K562 (cell line): ENCODE results near the gene KRTCAP2. TPM values are rescaled to one million over a fixed set of nuclear protein-coding genes. Genes with fewer than 3 reads are reported as not detected.

ENCODE experiments used
- EZH2 ChIP-seq: IDR thresholded peaks from 2 replicates; pipeline ENCODE4 v1.6.1; 2012; ENCODE audit warnings: low read depth, mild to moderate bottlenecking, inconsistent platforms, low read length, borderline replicate concordance
- FOS ChIP-seq: IDR thresholded peaks from 3 replicates; pipeline ENCODE4 v1.6.1; 2011; ENCODE audit not compliant: insufficient read length; ENCODE audit errors: extremely low read depth
- FOXA3 ChIP-seq, 2 experiments: fragments of 450-650 bp in 1 of 2; sonication (generic) in 1 of 2; formaldehyde crosslinking; IDR thresholded peaks in 1 of 2; conservative IDR thresholded peaks in 1 of 2; 2 replicates each; pipeline versions ENCODE4 v1.4.0 to v1.8.0; 2020 to 2022; ENCODE audit warnings: mild to moderate bottlenecking in 2 of 2, missing genetic modification reagents in 1 of 2
- GABPB2 ChIP-seq: fragments of 250-450 bp; sonication (Bioruptor Pico); conservative IDR thresholded peaks from 2 replicates; pipeline ENCODE4 v1.5.1; 2021; ENCODE audit warnings: mild to moderate bottlenecking
- KLF6 ChIP-seq: fragments of 250-450 bp; sonication (Bioruptor Pico); IDR thresholded peaks from 2 replicates; pipeline ENCODE4 v1.4.0; 2020; ENCODE audit warnings: mild to moderate bottlenecking, moderate library complexity, borderline replicate concordance
- MCM2 ChIP-seq: fragments of 450-650 bp; IDR thresholded peaks from 2 replicates; pipeline ENCODE4 v1.6.1; 2017; ENCODE audit warnings: low read depth, mild to moderate bottlenecking
- NCOA6 ChIP-seq: fragments of 450-650 bp; IDR thresholded peaks from 2 replicates; pipeline ENCODE4 v1.6.1; 2017; ENCODE audit warnings: mild to moderate bottlenecking
- RAD51 ChIP-seq: fragments of 450-650 bp; IDR thresholded peaks from 2 replicates; pipeline ENCODE4 v1.7.1; 2016; ENCODE audit warnings: low read depth, mild to moderate bottlenecking, borderline replicate concordance
- RHOXF2B ChIP-seq: fragments of 250-450 bp; sonication (Bioruptor Pico); conservative IDR thresholded peaks from 2 replicates; pipeline ENCODE4 v1.5.1; 2021
- polyA plus RNA-seq, 8 experiments: library from polyadenylated mRNA; depleted of rRNA in 4 of 8; stranded (reverse) in 5 of 8; unstranded in 3 of 8; fragments of >200 nt; fragmentation: Nextera tagmentation in 2 of 8; fragmentation: Illumina TruSeq in 1 of 8; extraction: Ambion mirVana in 2 of 8; extraction: Trizol in 1 of 8; gene quantifications; 2 replicates each; pipeline versions ENCODE4 v1.2.1 to v1.2.3, GENCODE V29; 2011 to 2014; ENCODE audit warnings: inconsistent platforms in 1 of 8, missing spikeins in 1 of 8
- total RNA-seq, 7 experiments: library from RNA; depleted of rRNA in 6 of 7; stranded (reverse); fragments of >200 nt in 6 of 7; fragmentation: Illumina TruSeq in 2 of 7; extraction: Trizol in 2 of 7; gene quantifications; 2 replicates each; pipeline versions ENCODE4 v1.2.1 to v1.2.3, GENCODE V29; 2011 to 2021; ENCODE audit warnings: low replicate concordance in 1 of 7
- TF ChIP-seq, protein P1 (sequence below): fragments of 450-650 bp; IDR thresholded peaks from 2 replicates; pipeline ENCODE4 v1.6.1; 2017; ENCODE audit warnings: antibody characterized with exemption
- TF ChIP-seq, protein P2 (sequence below): fragments of 450-650 bp; formaldehyde crosslinking; IDR thresholded peaks from 2 replicates; pipeline ENCODE4 v1.4.0; 2020; ENCODE audit warnings: mild to moderate bottlenecking, mixed read lengths
- TF ChIP-seq, protein P3 (sequence below): fragments of 250-450 bp; sonication (Bioruptor Pico); IDR thresholded peaks from 2 replicates; pipeline ENCODE4 v1.8.0; 2022; ENCODE audit warnings: inconsistent platforms, mild to moderate bottlenecking, moderate library complexity, borderline replicate concordance
- TF ChIP-seq, protein P4 (sequence below): sonication (generic); formaldehyde crosslinking; IDR thresholded peaks from 2 replicates; pipeline ENCODE4 v1.9.0; 2022; ENCODE audit warnings: mild to moderate bottlenecking, missing genetic modification reagents
- TF ChIP-seq, protein P5 (sequence below), 2 experiments: fragments of 450-650 bp; formaldehyde crosslinking in 1 of 2; IDR thresholded peaks; 2 replicates each; pipeline versions ENCODE4 v1.4.0 to v1.6.1; 2014 to 2020; ENCODE audit warnings: mild to moderate bottlenecking in 2 of 2, borderline replicate concordance in 1 of 2, low read depth in 1 of 2

KRTCAP2 gene
- total and polyA plus RNA-seq, 9 of the 15 experiments (the other 6 are each of a cell fraction or from before 2014, with no cell fraction given) = 126 to 436 (median 244) TPM

DNA sequence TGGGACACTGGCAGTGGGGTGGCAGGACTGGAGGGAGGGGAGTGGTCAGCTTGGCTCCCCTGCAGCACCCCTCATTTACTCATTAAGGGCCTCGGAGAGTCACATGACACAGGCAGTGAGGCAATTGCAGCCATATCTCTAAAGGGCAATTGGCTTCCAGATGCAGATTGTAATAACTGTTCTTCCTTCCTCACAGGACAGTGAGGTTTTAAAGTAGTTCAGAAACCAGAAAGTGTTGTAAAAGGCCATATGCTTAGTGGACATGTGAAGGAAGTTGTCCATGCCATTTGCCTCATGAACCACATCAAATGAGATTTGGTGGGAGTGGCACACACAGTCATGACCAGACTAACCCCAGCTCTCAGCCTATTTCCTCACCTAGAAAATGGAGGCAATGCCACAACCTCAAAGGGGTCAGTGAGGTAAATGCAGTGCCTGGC is 46.5 kb upstream of the KRTCAP2 start (continued):
- TF ChIP-seq, protein P1, sequence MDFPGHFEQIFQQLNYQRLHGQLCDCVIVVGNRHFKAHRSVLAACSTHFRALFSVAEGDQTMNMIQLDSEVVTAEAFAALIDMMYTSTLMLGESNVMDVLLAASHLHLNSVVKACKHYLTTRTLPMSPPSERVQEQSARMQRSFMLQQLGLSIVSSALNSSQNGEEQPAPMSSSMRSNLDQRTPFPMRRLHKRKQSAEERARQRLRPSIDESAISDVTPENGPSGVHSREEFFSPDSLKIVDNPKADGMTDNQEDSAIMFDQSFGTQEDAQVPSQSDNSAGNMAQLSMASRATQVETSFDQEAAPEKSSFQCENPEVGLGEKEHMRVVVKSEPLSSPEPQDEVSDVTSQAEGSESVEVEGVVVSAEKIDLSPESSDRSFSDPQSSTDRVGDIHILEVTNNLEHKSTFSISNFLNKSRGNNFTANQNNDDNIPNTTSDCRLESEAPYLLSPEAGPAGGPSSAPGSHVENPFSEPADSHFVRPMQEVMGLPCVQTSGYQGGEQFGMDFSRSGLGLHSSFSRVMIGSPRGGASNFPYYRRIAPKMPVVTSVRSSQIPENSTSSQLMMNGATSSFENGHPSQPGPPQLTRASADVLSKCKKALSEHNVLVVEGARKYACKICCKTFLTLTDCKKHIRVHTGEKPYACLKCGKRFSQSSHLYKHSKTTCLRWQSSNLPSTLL = no peak
- TF ChIP-seq FOXA3 (CRISPR knock-in tag; conservative IDR thresholded peaks at IDR 0.05 in 1 of 2, IDR thresholded peaks at IDR 0.05 in 1 of 2) = no peak; a peak in 1 of 4 replicates
- no peak for TF ChIP-seq NCOA6
- TF ChIP-seq, protein P2, sequence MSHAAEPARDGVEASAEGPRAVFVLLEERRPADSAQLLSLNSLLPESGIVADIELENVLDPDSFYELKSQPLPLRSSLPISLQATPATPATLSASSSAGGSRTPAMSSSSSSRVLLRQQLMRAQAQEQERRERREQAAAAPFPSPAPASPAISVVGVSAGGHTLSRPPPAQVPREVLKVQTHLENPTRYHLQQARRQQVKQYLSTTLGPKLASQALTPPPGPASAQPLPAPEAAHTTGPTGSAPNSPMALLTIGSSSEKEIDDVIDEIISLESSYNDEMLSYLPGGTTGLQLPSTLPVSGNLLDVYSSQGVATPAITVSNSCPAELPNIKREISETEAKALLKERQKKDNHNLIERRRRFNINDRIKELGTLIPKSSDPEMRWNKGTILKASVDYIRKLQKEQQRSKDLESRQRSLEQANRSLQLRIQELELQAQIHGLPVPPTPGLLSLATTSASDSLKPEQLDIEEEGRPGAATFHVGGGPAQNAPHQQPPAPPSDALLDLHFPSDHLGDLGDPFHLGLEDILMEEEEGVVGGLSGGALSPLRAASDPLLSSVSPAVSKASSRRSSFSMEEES (CRISPR knock-in tag) = peak; percentile 97
- no peak for TF ChIP-seq MCM2
- TF ChIP-seq, protein P3, sequence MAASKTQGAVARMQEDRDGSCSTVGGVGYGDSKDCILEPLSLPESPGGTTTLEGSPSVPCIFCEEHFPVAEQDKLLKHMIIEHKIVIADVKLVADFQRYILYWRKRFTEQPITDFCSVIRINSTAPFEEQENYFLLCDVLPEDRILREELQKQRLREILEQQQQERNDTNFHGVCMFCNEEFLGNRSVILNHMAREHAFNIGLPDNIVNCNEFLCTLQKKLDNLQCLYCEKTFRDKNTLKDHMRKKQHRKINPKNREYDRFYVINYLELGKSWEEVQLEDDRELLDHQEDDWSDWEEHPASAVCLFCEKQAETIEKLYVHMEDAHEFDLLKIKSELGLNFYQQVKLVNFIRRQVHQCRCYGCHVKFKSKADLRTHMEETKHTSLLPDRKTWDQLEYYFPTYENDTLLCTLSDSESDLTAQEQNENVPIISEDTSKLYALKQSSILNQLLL (CRISPR knock-in tag) = no peak
- no peak for TF ChIP-seq RHOXF2B (CRISPR knock-in tag)
- TF ChIP-seq, protein P4, sequence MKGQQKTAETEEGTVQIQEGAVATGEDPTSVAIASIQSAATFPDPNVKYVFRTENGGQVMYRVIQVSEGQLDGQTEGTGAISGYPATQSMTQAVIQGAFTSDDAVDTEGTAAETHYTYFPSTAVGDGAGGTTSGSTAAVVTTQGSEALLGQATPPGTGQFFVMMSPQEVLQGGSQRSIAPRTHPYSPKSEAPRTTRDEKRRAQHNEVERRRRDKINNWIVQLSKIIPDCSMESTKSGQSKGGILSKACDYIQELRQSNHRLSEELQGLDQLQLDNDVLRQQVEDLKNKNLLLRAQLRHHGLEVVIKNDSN = peak; percentile 96
- no peak for TF ChIP-seq GABPB2 (CRISPR knock-in tag)
- TF ChIP-seq, protein P5, sequence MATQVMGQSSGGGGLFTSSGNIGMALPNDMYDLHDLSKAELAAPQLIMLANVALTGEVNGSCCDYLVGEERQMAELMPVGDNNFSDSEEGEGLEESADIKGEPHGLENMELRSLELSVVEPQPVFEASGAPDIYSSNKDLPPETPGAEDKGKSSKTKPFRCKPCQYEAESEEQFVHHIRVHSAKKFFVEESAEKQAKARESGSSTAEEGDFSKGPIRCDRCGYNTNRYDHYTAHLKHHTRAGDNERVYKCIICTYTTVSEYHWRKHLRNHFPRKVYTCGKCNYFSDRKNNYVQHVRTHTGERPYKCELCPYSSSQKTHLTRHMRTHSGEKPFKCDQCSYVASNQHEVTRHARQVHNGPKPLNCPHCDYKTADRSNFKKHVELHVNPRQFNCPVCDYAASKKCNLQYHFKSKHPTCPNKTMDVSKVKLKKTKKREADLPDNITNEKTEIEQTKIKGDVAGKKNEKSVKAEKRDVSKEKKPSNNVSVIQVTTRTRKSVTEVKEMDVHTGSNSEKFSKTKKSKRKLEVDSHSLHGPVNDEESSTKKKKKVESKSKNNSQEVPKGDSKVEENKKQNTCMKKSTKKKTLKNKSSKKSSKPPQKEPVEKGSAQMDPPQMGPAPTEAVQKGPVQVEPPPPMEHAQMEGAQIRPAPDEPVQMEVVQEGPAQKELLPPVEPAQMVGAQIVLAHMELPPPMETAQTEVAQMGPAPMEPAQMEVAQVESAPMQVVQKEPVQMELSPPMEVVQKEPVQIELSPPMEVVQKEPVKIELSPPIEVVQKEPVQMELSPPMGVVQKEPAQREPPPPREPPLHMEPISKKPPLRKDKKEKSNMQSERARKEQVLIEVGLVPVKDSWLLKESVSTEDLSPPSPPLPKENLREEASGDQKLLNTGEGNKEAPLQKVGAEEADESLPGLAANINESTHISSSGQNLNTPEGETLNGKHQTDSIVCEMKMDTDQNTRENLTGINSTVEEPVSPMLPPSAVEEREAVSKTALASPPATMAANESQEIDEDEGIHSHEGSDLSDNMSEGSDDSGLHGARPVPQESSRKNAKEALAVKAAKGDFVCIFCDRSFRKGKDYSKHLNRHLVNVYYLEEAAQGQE (IDR thresholded peaks at IDR 0.05; ENCODE audit: borderline replicate concordance) = peak; percentile 55; the same call in 1 of the 2 replicates
- TF ChIP-seq, protein P5 (CRISPR knock-in tag; IDR thresholded peaks at IDR 0.05; ENCODE audit: low read depth) = no peak
- TF ChIP-seq RAD51 = peak; percentile 96
- peak; percentile 61 for TF ChIP-seq FOS
- no peak for TF ChIP-seq EZH2
- TF ChIP-seq KLF6 (CRISPR knock-in tag) = 0 out of 2 replicates have a peak, but pooled peaks have one; percentile 32
